Measurements from ENCODE around the gene DNAAF5.

DNAAF5 gene

GRCh38 chr7:738723-739454, 12.4 kb downstream of the DNAAF5 start:
- DNase-seq, result no peak
- H3K27ac ChIP-seq (ENCODE audit: low read depth, low read length), result no peak overlapping the region
- no peak overlapping the region for H3K14ac ChIP-seq (ENCODE audit: low read length)
- peaks cover 29 to 30% of the 10 kb centered on the region in 2 experiments for H3K36me3 ChIP-seq (ENCODE audit: control insufficient read depth in 1 of 2, insufficient read depth in 2 of 2, low read length in 2 of 2)
- H2AK5ac ChIP-seq (ENCODE audit: low read length), result no peak overlapping the region
- no peak overlapping the region for H4K8ac ChIP-seq (ENCODE audit: low read depth, low read length)
- H3K4me3 ChIP-seq (ENCODE audit: low read depth, low read length), result no peak overlapping the region
- H3K18ac ChIP-seq (ENCODE audit: low read length), result peak overlapping the region; percentile 25
- H3K23ac ChIP-seq (ENCODE audit: low read length), result no peak overlapping the region
- H2AFZ ChIP-seq (ENCODE audit: insufficient read depth, low read length, poor library complexity), result no peak overlapping the region
- no peak overlapping the region for H3K9ac ChIP-seq (ENCODE audit: low read length)
- no peak overlapping the region for H3K4ac ChIP-seq (ENCODE audit: low read depth, low read length)
- H3K79me1 ChIP-seq (ENCODE audit: low read length), result no peaks in the 10 kb centered on the region
- no peak overlapping the region for H4K91ac ChIP-seq (ENCODE audit: low read depth, low read length)
- H4K12ac ChIP-seq (ENCODE audit: low read depth, low read length), result no peak overlapping the region
- H3K4me2 ChIP-seq (ENCODE audit: low read length), result no peak overlapping the region
- H2BK5ac ChIP-seq (ENCODE audit: low read depth, low read length, poor library complexity), result no peak overlapping the region
- WGBS (ENCODE audit: extremely low coverage, insufficient coverage, insufficient read length), result no CpG with 5 or more reads among the region's 24 CpGs
- H3K4me1 ChIP-seq (ENCODE audit: control insufficient read depth in 1 of 2, insufficient read depth in 2 of 2, low read length in 2 of 2), result no peaks in the 10 kb centered on the region
- H3K9me3 ChIP-seq (ENCODE audit: insufficient read depth, low read depth, low read length), result peaks cover 7% of the 10 kb centered on the region
- no peaks in the 10 kb centered on the region for H3K27me3 ChIP-seq (ENCODE audit: insufficient read depth, low read length)
- H2BK120ac ChIP-seq (ENCODE audit: insufficient read depth, low read length, poor library complexity), result no peak overlapping the region
- H2BK12ac ChIP-seq (ENCODE audit: low read length), result no peak overlapping the region
- no peaks in the 10 kb centered on the region for H3K79me2 ChIP-seq (ENCODE audit: control insufficient read depth, insufficient read depth, low read length, poor library complexity)

- Histone ChIP-seq H3K4me1 (ENCODE audit: control insufficient read depth in 1 of 2, insufficient read depth in 2 of 2, low read length in 2 of 2) (no peaks in the 10 kb centered on the region), H2BK120ac (ENCODE audit: insufficient read depth, low read length, poor library complexity) (no peak overlapping the region), H2BK5ac (ENCODE audit: low read depth, low read length, poor library complexity) (no peak overlapping the region), H3K4me2 (ENCODE audit: low read length) (no peak overlapping the region), H4K8ac (ENCODE audit: low read depth, low read length) (no peak overlapping the region), H3K36me3 (ENCODE audit: control insufficient read depth in 1 of 2, insufficient read depth in 2 of 2, low read length in 2 of 2) (peaks cover 29 to 30% of the 10 kb centered on the region in 2 experiments), H3K23ac (ENCODE audit: low read length) (no peak overlapping the region), H2BK12ac (ENCODE audit: low read length) (no peak overlapping the region), H3K79me1 (ENCODE audit: low read length) (no peaks in the 10 kb centered on the region), H3K14ac (ENCODE audit: low read length) (no peak overlapping the region), H3K9ac (ENCODE audit: low read length) (no peak overlapping the region), H3K18ac (ENCODE audit: low read length) (no peak overlapping the region), H2AK5ac (ENCODE audit: low read length) (no peak overlapping the region), H2AFZ (ENCODE audit: insufficient read depth, low read length, poor library complexity) (no peak overlapping the region), H3K27me3 (ENCODE audit: insufficient read depth, low read length) (no peaks in the 10 kb centered on the region), H4K12ac (ENCODE audit: low read depth, low read length) (no peak overlapping the region), H3K79me2 (ENCODE audit: control insufficient read depth, insufficient read depth, low read length, poor library complexity) (no peaks in the 10 kb centered on the region), H4K91ac (ENCODE audit: low read depth, low read length) (no peak overlapping the region), H3K9me3 (ENCODE audit: insufficient read depth, low read depth, low read length) (peaks cover 7% of the 10 kb centered on the region), H3K27ac (ENCODE audit: low read depth, low read length) (no peak overlapping the region), H3K4me3 (ENCODE audit: low read depth, low read length) (no peak overlapping the region), H3K4ac (ENCODE audit: low read depth, low read length) (no peak overlapping the region)
- DNase-seq, result no peak
- no CpG with 5 or more reads among the region's 31 CpGs for WGBS (ENCODE audit: extremely low coverage, insufficient coverage, insufficient read length)
These were observed 13.0 kb downstream of the DNAAF5 start for GRCh38 chr7:739455-739982.

- H2BK12ac ChIP-seq (ENCODE audit: low read length), result no peak overlapping the region
- H3K4ac ChIP-seq (ENCODE audit: low read depth, low read length), result no peak overlapping the region
- no peak overlapping the region for H4K91ac ChIP-seq (ENCODE audit: low read depth, low read length)
- no peak overlapping the region for H3K4me3 ChIP-seq (ENCODE audit: low read depth, low read length)
- no peak overlapping the region for H3K4me2 ChIP-seq (ENCODE audit: low read length)
- peaks cover 26 to 29% of the 10 kb centered on the region in 2 experiments for H3K36me3 ChIP-seq (ENCODE audit: control insufficient read depth in 1 of 2, insufficient read depth in 2 of 2, low read length in 2 of 2)
- H2BK120ac ChIP-seq (ENCODE audit: insufficient read depth, low read length, poor library complexity), result no peak overlapping the region
- H3K14ac ChIP-seq (ENCODE audit: low read length), result no peak overlapping the region
- H3K79me1 ChIP-seq (ENCODE audit: low read length), result no peaks in the 10 kb centered on the region
- WGBS (ENCODE audit: extremely low coverage, insufficient coverage, insufficient read length), result no CpG with 5 or more reads among the region's 46 CpGs
- no peak overlapping the region for H2BK5ac ChIP-seq (ENCODE audit: low read depth, low read length, poor library complexity)
- no peak overlapping the region for H2AK5ac ChIP-seq (ENCODE audit: low read length)
- no peak overlapping the region for H3K18ac ChIP-seq (ENCODE audit: low read length)
- H4K8ac ChIP-seq (ENCODE audit: low read depth, low read length), result no peak overlapping the region
- no peaks in the 10 kb centered on the region for H3K4me1 ChIP-seq (ENCODE audit: control insufficient read depth in 1 of 2, insufficient read depth in 2 of 2, low read length in 2 of 2)
- no peak overlapping the region for H2AFZ ChIP-seq (ENCODE audit: insufficient read depth, low read length, poor library complexity)
- H3K9ac ChIP-seq (ENCODE audit: low read length), result no peak overlapping the region
- H3K23ac ChIP-seq (ENCODE audit: low read length), result no peak overlapping the region
- no peaks in the 10 kb centered on the region for H3K27me3 ChIP-seq (ENCODE audit: insufficient read depth, low read length)
- H3K9me3 ChIP-seq (ENCODE audit: insufficient read depth, low read depth, low read length), result peaks cover 3% of the 10 kb centered on the region
- H4K12ac ChIP-seq (ENCODE audit: low read depth, low read length), result no peak overlapping the region
- no peaks in the 10 kb centered on the region for H3K79me2 ChIP-seq (ENCODE audit: control insufficient read depth, insufficient read depth, low read length, poor library complexity)
- H3K27ac ChIP-seq (ENCODE audit: low read depth, low read length), result no peak overlapping the region
- DNase-seq, result no peak
These were observed 13.8 kb downstream of the DNAAF5 start for GRCh38 chr7:739983-740942.

- no CpG with 5 or more reads among the region's 17 CpGs for WGBS (ENCODE audit: extremely low coverage, insufficient coverage, insufficient read length)
- no peaks in the 10 kb centered on the region for H3K4me1 ChIP-seq (ENCODE audit: control insufficient read depth in 1 of 2, insufficient read depth in 2 of 2, low read length in 2 of 2)
- H3K27me3 ChIP-seq (ENCODE audit: insufficient read depth, low read length), result no peaks in the 10 kb centered on the region
- no peak overlapping the region for H3K4me3 ChIP-seq (ENCODE audit: low read depth, low read length)
- DNase-seq, result no peak
- no peak overlapping the region for H3K4ac ChIP-seq (ENCODE audit: low read depth, low read length)
- H3K9ac ChIP-seq (ENCODE audit: low read length), result no peak overlapping the region
- H3K23ac ChIP-seq (ENCODE audit: low read length), result no peak overlapping the region
- H4K12ac ChIP-seq (ENCODE audit: low read depth, low read length), result no peak overlapping the region
- no peak overlapping the region for H2BK5ac ChIP-seq (ENCODE audit: low read depth, low read length, poor library complexity)
- H2AFZ ChIP-seq (ENCODE audit: insufficient read depth, low read length, poor library complexity), result no peak overlapping the region
- H3K79me1 ChIP-seq (ENCODE audit: low read length), result no peaks in the 10 kb centered on the region
- no peak overlapping the region for H4K8ac ChIP-seq (ENCODE audit: low read depth, low read length)
- H3K36me3 ChIP-seq (ENCODE audit: control insufficient read depth in 1 of 2, insufficient read depth in 2 of 2, low read length in 2 of 2), result peaks cover 26 to 33% of the 10 kb centered on the region in 2 experiments
- no peak overlapping the region for H3K18ac ChIP-seq (ENCODE audit: low read length)
- H3K4me2 ChIP-seq (ENCODE audit: low read length), result no peak overlapping the region
- no peak overlapping the region for H3K14ac ChIP-seq (ENCODE audit: low read length)
- no peaks in the 10 kb centered on the region for H3K79me2 ChIP-seq (ENCODE audit: control insufficient read depth, insufficient read depth, low read length, poor library complexity)
- H2BK120ac ChIP-seq (ENCODE audit: insufficient read depth, low read length, poor library complexity), result no peak overlapping the region
- no peak overlapping the region for H2BK12ac ChIP-seq (ENCODE audit: low read length)
- no peak overlapping the region for H2AK5ac ChIP-seq (ENCODE audit: low read length)
- no peak overlapping the region for H3K27ac ChIP-seq (ENCODE audit: low read depth, low read length)
- H3K9me3 ChIP-seq (ENCODE audit: insufficient read depth, low read depth, low read length), result peaks cover 5% of the 10 kb centered on the region
- no peak overlapping the region for H4K91ac ChIP-seq (ENCODE audit: low read depth, low read length)
These were observed 14.7 kb downstream of the DNAAF5 start for GRCh38 chr7:741191-741671.
